Glomerular endothelial cell (primary cell): Measurements from ENCODE around the gene NXN. TPM values are rescaled to one million over a fixed set of nuclear protein-coding genes. Genes with fewer than 3 reads are reported as not detected.
"Not testable (repeated sequence)": the region's sequence is repeated elsewhere in the genome, so short reads cannot be mapped to it uniquely, and the experiment has no call there.

Source experiments
- DNase-seq: peaks from one replicate; pipeline ENCODE4 v3.0.0-alpha.2; 2011; ENCODE audit warnings: low read depth, low spot score; ENCODE audit errors: extremely low read depth
- total RNA-seq: library from RNA; depleted of rRNA; stranded (reverse); fragments of >200 nt; gene quantifications from 2 replicates; pipeline ENCODE4 v1.2.3, GENCODE V29; 2015

The NXN gene
- total RNA-seq, 1 donor from 2014 or later, result 55.7 TPM

- no peak for DNase-seq
Measured at GRCh38 chr17:896953-897661, 82.5 kb downstream of the NXN start.

DNA sequence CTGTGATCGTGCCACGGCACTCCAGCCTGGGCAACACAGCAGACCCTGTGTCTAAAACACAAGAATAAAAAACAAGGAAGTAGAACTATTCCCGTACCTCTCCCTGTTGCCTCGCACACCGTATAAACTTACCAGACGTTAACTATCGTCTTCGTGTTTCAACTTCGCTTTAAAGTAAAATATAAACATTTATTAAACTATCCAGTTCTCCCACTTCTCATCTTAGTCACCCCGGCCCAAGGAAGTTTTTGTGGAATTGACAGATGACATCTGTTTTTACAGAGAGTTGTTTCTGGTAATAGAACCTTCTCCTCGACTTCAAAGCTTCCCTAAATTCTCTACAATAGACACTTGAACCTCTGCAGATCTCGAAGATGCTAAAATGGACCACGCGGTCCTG lies 83.1 kb downstream of the NXN start:
- DNase-seq, result no peak

- no peak for DNase-seq
Measured at GRCh38 chr17:892958-893357, 86.6 kb downstream of the NXN start.

GRCh38 chr17:888998-889441 lies 90.6 kb downstream of the NXN start:
- no peak for DNase-seq

DNA sequence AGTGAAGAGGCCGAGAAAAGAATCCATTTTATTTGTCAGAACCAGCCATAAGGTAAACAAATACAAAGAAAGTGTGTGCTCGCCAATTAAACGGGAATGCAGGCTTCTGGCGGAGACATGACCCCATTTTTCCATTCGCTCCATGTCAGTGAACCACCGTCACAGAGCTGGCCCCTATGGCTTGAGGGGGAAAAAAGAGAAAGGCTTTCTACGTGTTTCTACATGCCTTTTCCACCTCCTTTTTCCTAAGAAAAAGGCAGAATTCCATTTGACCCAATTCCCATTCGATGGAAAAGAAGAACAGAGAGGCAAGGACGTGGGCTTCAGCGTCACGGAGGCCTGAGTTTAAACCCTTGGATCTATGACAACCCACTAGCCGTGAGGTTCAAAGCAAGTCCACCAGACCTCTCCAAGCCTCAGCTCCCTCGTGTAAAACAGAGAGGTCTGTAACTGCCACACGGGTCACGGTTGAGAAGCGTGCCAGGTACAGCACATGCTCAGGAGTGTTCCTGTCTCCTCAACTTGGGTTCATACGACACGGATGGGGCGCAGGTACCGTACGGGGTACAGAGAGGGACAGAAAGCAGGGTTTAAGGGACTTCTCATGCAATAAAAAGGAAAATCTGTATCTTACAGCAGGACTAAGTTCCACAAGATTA lies 91.9 kb downstream of the NXN start:
- DNase-seq, result no peak

GRCh38 chr17:885971-886571 lies 93.5 kb downstream of the NXN start:
- DNase-seq, result no peak

GRCh38 chr17:883586-883962 lies 96.0 kb downstream of the NXN start:
- DNase-seq, result no peak

DNA sequence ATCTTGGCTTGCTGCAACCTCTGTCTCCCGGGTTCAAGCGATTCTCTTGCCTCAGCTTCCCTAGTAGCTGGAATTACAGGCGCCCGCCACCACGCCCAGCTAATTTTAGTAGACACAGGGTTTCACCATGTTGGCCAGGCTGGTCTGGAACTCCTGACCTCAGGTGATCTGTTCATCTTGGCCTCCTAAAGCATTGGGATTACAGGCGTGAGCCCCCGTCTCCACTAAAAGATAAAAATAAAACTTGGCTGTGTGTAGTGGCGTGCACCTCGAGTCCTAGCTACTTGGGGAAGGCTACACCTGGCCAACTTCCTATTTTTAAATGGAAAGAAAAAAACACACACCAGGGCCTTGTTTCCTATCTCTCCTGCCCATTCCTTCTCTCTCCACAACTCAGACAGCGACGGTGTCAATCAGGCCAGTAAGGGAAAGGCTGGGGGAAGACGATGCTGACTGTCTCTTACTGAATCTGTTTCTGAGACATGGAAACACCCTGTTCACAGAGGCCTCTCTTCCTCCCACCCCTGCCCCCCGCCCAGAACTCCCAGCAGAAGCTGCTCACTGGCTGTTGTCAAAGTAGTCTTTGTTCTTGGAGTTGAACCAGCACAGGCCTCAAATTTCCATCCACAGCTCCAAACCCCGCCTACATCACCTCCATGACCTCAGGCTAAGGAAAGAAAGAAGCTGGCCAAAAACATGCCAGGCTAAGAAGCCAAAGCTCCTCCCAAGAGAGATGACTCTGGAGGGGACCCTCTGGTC lies 96.6 kb downstream of the NXN start:
- DNase-seq, result no peak

- DNase-seq, result no peak
Measured at GRCh38 chr17:881778-882177, 97.8 kb downstream of the NXN start.

- peak; percentile 92 for DNase-seq
Measured at GRCh38 chr17:880443-881269, 98.9 kb downstream of the NXN start.

DNA sequence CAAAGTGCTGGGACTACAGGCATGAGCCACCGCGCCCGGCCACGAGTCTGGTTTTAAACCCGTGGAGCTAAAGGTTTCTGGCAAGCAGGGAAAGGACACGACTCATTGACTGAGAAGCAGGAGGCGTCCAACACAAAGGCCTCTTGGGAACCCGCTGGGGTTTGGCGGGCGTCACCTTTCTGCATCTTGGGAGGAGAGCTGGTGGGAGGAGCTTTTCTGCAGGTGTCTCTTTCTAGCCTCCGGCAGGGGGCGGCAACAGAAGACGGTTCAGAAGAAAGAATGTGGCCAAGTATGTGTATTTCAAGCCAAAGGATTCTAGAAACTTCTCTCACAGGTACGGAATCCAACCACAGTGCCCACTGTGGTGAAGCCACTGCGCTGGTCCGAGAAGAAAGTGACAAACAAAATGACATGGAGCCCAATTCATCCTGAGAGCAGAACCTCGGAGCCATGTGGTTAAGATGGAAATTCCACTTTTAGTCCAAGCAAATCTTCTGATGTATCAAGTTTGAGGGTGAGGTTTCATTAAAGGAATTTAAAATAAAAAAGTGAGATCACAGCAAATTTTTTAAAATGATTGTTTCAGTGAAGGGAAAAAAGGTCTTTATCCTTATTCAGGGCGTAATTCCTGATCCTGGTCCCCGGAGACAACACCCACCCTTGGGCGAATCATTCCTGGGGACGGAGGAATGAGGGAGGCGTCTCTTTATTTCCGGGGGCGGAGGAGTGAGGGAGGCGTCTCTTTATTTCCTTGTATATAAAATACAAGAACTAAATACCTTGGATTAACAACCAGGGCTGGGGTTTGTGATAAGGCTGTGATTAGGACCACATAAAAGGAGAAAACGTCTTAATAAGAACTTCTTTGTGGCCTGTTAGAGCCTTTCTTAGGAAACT lies 99.8 kb downstream of the NXN start:
- DNase-seq, result no peak

- no peak for DNase-seq
Measured at GRCh38 chr17:877630-878029, 101.9 kb downstream of the NXN start.

GRCh38 chr17:876272-876671 lies 103.3 kb downstream of the NXN start:
- no peak for DNase-seq

- not testable (repeated sequence) for DNase-seq
Measured at GRCh38 chr17:874590-874989, 105.0 kb downstream of the NXN start.

GRCh38 chr17:872855-873254 lies 106.7 kb downstream of the NXN start:
- DNase-seq, result no peak

DNA sequence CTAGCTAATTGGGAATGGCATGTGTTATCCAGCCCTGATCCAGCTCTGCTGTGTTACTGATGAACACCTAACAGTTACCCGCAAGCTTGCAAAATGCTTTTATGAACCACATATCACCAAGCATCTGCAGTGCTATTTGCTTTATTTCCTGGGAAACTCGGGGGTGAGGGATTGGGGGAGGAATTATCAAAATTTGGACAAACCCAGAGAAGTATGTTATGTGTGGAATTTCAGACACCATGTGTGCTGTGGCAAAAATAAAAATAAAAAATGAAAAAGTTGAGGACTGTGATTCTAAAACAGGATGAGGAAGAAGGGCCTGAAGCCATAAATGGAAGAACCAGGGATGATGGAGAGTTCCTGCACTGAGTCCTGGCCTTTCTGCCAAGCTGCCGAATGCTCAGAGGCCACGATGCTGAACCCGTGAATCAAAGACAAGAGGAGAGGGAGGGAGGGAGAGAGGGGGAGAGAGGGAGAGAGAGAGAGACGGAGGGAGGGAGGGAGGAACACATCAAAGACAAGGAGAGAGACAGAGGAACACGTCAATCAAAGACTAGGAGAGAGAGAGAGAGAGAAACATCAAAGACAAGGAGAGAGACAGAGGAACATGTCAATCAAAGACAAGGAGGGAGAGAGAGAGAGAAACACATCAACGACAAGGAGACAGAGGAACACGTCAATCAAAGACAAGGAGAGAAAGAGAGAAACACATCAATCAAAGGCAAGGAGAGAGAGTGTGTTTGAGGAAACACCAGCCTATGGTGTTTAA lies 107.6 kb downstream of the NXN start:
- DNase-seq, result no peak

DNA sequence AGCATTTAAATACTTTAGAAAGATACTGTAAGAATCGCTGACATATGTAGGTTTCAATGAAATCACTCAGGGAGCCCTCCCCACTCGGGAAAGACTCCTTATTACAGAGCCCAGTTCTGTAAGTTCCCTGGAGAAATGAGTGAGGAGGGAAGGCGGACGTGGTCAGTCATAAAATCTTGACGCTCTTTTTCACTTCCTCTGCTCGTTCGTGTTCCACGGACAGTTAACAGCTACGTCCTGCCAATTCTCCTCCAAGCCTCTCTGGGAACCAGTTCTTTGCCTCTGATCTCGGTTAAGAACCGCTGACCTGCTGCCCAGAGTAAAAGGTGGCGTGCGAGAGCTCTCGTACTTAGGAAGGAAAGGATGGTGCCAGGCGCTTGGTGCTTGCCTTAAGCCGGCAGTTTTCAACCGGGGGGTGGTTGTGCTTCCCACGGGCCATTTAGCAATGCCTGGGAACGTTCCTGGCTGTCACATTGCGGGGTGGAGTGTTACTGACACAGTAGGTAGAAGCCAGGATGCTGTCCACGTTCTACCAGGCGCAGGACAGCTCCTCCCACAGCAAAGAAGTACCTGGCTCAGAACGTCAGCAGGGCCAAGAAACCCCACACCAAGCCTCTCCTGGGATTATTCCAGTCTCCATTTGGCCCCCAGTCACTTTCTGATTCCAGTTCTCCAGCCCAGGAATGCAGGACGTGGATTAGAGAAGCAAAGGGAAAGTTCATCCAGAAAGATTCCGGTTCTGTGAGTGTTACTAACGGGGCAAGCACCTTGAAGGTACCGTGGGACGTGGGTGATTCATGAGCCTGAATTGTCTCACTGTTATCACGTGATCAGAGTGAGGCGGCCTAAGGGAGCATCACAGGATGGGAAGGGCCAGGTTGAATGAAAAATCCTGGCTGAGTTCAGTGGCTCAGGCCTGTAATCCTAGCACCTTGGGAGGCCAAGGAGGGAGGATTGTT lies 109.7 kb downstream of the NXN start:
- no peak for DNase-seq

DNA sequence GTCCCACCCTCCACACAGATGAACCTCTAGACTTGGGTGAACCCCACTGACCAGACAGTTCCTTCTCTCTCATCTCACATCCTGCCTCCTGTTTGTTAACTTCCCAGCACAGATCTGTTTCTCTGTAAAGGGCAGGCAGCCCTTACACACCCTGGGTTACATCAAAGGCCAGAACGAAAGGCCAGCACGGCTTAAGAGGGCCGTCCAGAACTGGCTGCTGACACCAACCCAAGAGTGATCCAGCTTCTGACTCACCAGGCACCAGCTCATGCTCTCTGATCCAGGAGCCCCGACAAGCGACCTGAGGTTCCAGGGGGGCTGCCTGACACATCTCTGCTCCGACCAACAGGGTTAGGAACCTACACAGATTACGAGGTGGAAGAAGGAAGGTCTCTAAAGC lies 110.5 kb downstream of the NXN start:
- DNase-seq, result no peak
